ENCODE measurements around the gene ABHD11. TPM values are rescaled to one million over a fixed set of nuclear protein-coding genes. Genes with fewer than 3 reads are reported as not detected.

The ABHD11 gene
- total and polyA plus RNA-seq, 2 experiments from 2014 or later = 18.7 to 24.6 TPM

- H3F3A ChIP-seq (replicated peaks; ENCODE audit: low read depth) = 0 out of 2 replicates have a peak, but pooled peaks cover 3% of the 10 kb centered on the region
- H3K4me2 ChIP-seq = no peak overlapping the region
- H2AFZ ChIP-seq = no peak overlapping the region
- Mint-ChIP-seq H3K4me3 (no peak overlapping the region), H3K27ac (no peak overlapping the region), H3K27me3 (ENCODE audit: insufficient read depth, low read depth, poor library complexity) (peaks cover 13% of the 10 kb centered on the region), H3K9me3 (no peaks in the 10 kb centered on the region), H3K36me3 (ENCODE audit: low read depth) (peaks cover 62% of the 10 kb centered on the region), H3K4me1 (no peaks in the 10 kb centered on the region)
- no peaks in the 10 kb centered on the region for H3K9me2 ChIP-seq (ENCODE audit: insufficient read depth)
- no peaks in the 10 kb centered on the region for H3K4me1 ChIP-seq (ENCODE audit: insufficient read depth)
- no peaks in the 10 kb centered on the region for H3K27me3 ChIP-seq (ENCODE audit: insufficient read depth)
- TF ChIP-seq EZH2 (IDR thresholded peaks at IDR 0.05; ENCODE audit: low read depth, unreplicated experiment) (no peak), JUNB (IDR thresholded peaks at IDR 0.05; ENCODE audit: unreplicated experiment) (no peak), EZH2phosphoT487 (IDR thresholded peaks at IDR 0.05; ENCODE audit: unreplicated experiment) (no peak), ZNF331 (CRISPR knock-in tag; IDR thresholded peaks at IDR 0.05; ENCODE audit: low read depth) (no peak), STAT1 (IDR thresholded peaks at IDR 0.05; ENCODE audit: unreplicated experiment) (no peak), ZNF114 (CRISPR knock-in tag; IDR thresholded peaks at IDR 0.05) (no peak), POLR2AphosphoS5 (IDR thresholded peaks at IDR 0.05; ENCODE audit: low read depth) (no peak), NANOG (IDR thresholded peaks at IDR 0.05; ENCODE audit: borderline replicate concordance) (no peak), ETS1 (IDR thresholded peaks at IDR 0.05) (no peak), CTCF (conservative IDR thresholded peaks at IDR 0.05; ENCODE audit: low read depth in 2 of 2) (no peak), CREB1 (CRISPR knock-in tag; IDR thresholded peaks at IDR 0.05; ENCODE audit: low read depth) (no peak)
- TF ChIP-seq, protein P1, sequence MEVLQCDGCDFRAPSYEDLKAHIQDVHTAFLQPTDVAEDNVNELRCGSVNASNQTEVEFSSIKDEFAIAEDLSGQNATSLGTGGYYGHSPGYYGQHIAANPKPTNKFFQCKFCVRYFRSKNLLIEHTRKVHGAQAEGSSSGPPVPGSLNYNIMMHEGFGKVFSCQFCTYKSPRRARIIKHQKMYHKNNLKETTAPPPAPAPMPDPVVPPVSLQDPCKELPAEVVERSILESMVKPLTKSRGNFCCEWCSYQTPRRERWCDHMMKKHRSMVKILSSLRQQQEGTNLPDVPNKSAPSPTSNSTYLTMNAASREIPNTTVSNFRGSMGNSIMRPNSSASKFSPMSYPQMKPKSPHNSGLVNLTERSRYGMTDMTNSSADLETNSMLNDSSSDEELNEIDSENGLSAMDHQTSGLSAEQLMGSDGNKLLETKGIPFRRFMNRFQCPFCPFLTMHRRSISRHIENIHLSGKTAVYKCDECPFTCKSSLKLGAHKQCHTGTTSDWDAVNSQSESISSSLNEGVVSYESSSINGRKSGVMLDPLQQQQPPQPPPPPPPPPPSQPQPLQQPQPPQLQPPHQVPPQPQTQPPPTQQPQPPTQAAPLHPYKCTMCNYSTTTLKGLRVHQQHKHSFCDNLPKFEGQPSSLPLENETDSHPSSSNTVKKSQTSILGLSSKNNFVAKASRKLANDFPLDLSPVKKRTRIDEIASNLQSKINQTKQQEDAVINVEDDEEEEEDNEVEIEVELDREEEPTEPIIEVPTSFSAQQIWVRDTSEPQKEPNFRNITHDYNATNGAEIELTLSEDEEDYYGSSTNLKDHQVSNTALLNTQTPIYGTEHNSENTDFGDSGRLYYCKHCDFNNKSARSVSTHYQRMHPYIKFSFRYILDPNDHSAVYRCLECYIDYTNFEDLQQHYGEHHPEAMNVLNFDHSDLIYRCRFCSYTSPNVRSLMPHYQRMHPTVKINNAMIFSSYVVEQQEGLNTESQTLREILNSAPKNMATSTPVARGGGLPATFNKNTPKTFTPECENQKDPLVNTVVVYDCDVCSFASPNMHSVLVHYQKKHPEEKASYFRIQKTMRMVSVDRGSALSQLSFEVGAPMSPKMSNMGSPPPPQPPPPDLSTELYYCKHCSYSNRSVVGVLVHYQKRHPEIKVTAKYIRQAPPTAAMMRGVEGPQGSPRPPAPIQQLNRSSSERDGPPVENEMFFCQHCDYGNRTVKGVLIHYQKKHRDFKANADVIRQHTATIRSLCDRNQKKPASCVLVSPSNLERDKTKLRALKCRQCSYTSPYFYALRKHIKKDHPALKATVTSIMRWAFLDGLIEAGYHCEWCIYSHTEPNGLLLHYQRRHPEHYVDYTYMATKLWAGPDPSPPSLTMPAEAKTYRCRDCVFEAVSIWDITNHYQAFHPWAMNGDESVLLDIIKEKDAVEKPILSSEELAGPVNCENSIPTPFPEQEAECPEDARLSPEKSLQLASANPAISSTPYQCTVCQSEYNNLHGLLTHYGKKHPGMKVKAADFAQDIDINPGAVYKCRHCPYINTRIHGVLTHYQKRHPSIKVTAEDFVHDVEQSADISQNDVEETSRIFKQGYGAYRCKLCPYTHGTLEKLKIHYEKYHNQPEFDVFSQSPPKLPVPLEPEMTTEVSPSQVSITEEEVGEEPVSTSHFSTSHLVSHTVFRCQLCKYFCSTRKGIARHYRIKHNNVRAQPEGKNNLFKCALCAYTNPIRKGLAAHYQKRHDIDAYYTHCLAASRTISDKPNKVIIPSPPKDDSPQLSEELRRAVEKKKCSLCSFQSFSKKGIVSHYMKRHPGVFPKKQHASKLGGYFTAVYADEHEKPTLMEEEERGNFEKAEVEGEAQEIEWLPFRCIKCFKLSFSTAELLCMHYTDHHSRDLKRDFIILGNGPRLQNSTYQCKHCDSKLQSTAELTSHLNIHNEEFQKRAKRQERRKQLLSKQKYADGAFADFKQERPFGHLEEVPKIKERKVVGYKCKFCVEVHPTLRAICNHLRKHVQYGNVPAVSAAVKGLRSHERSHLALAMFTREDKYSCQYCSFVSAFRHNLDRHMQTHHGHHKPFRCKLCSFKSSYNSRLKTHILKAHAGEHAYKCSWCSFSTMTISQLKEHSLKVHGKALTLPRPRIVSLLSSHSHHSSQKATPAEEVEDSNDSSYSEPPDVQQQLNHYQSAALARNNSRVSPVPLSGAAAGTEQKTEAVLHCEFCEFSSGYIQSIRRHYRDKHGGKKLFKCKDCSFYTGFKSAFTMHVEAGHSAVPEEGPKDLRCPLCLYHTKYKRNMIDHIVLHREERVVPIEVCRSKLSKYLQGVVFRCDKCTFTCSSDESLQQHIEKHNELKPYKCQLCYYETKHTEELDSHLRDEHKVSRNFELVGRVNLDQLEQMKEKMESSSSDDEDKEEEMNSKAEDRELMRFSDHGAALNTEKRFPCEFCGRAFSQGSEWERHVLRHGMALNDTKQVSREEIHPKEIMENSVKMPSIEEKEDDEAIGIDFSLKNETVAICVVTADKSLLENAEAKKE (CRISPR knock-in tag; IDR thresholded peaks at IDR 0.05) = no peak
- TF ChIP-seq, protein P2, sequence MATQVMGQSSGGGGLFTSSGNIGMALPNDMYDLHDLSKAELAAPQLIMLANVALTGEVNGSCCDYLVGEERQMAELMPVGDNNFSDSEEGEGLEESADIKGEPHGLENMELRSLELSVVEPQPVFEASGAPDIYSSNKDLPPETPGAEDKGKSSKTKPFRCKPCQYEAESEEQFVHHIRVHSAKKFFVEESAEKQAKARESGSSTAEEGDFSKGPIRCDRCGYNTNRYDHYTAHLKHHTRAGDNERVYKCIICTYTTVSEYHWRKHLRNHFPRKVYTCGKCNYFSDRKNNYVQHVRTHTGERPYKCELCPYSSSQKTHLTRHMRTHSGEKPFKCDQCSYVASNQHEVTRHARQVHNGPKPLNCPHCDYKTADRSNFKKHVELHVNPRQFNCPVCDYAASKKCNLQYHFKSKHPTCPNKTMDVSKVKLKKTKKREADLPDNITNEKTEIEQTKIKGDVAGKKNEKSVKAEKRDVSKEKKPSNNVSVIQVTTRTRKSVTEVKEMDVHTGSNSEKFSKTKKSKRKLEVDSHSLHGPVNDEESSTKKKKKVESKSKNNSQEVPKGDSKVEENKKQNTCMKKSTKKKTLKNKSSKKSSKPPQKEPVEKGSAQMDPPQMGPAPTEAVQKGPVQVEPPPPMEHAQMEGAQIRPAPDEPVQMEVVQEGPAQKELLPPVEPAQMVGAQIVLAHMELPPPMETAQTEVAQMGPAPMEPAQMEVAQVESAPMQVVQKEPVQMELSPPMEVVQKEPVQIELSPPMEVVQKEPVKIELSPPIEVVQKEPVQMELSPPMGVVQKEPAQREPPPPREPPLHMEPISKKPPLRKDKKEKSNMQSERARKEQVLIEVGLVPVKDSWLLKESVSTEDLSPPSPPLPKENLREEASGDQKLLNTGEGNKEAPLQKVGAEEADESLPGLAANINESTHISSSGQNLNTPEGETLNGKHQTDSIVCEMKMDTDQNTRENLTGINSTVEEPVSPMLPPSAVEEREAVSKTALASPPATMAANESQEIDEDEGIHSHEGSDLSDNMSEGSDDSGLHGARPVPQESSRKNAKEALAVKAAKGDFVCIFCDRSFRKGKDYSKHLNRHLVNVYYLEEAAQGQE (IDR thresholded peaks at IDR 0.05; ENCODE audit: unreplicated experiment) = no peak
- DNase-seq (ENCODE audit: low spot score) (no peak), ATAC-seq (no peak)
- no peak overlapping the region for H3K4me3 ChIP-seq
- peaks cover 25% of the 10 kb centered on the region for H3K36me3 ChIP-seq (ENCODE audit: insufficient read depth)
- H4K20me1 ChIP-seq (replicated peaks; ENCODE audit: insufficient read depth) = peaks cover 8% of the 10 kb centered on the region
- H3K79me2 ChIP-seq (replicated peaks; ENCODE audit: insufficient read depth) = no peaks in the 10 kb centered on the region
- no peak overlapping the region for H3K27ac ChIP-seq (ENCODE audit: low read depth)
These were observed 42.2 kb downstream of the ABHD11 start for GRCh38 chr7:73696372-73696771.

Data from GM23338 (cell line).